NCI-H146 treated with DMSO at 0.1 percent for 48 hours (cell line): ENCODE data around the gene CRIP2.

Experiments
- DNase-seq: peaks from one replicate; lab custom pipeline; 2025; ENCODE audit not compliant: unreplicated experiment; lab: John Stamatoyannopoulos, UW

The CRIP2 gene

GRCh38 chr14:105526776-105527380 lies 52.3 kb downstream of the CRIP2 start:
- DNase-seq, result no peak

GRCh38 chr14:105527381-105527825 lies 52.8 kb downstream of the CRIP2 start:
- DNase-seq, result no peak

- peak; percentile 39 for DNase-seq
Measured at GRCh38 chr14:105527826-105528585, 53.4 kb downstream of the CRIP2 start.

GRCh38 chr14:105528586-105529318 lies 54.1 kb downstream of the CRIP2 start:
- DNase-seq, result no peak

GRCh38 chr14:105529319-105529568 lies 54.6 kb downstream of the CRIP2 start:
- DNase-seq, result no peak
